ENCODE data around the gene PCDHB8. TPM values are rescaled to one million over a fixed set of nuclear protein-coding genes. Genes with fewer than 3 reads are reported as not detected.
"Not testable (repeated sequence)": the region's sequence is repeated elsewhere in the genome, so short reads cannot be mapped to it uniquely, and the experiment has no call there.

The PCDHB8 gene
- 7.6 TPM for total RNA-seq (2021; ENCODE audit: unreplicated experiment)
- polyA plus RNA-seq (2012; ENCODE audit: insufficient read length): 9.0 TPM
- percentile 56 among the genes with signal in this experiment for Bru-seq, nascent RNA
- BruChase-seq, experiment 1, labeled RNA remaining after a 2-hour chase: percentile 67 among the genes with signal in this experiment
- percentile 83 among the genes with signal in this experiment for BruChase-seq, experiment 2, labeled RNA remaining after a 6-hour chase
- long read RNA-seq, partial matches to known transcripts: 0 of 2 reads
- long read RNA-seq, other reads (novel, unspliced or antisense): 0 of 2 reads

DNA sequence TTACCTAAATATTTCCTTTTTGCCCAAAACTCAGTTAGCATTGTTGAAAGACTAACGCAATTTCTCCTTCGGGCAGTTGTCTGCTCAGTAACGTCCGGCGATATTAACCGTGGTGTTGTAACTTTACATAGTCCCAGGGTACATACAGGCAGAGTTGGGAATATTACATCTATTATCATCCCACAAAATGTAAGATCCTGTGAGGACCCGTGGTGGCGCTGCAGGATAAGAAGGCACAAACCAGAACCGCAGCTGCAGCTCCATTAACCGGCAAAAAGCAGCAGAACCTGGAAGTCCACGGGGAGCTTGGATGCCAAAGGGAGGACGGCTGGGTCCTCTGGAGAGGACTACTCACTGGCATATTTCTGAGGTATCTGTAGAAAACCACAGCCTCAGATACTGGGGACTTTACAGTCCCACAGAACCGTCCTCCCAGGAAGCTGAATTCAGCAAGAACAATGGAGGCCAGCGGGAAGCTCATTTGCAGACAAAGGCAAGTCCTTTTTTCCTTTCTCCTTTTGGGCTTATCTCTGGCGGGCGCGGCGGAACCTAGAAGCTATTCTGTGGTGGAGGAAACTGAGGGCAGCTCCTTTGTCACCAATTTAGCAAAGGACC lies at the start of gene PCDHB8:
Gene PCDHB8 (plus strand): TSS at position 214 of the 615 bp plus-strand sequence. CDS start 245 bp downstream, at position 459.
- in situ Hi-C loops (cut with HindIII; ENCODE audit: low pct_unique_long_range_greater_than_20kb, low sequenced_read_pairs): loop anchor here (25.0 kb wide), 2 partner anchors 90 to 160 kb away; partner anchors contain the start of genes PCDHB2, PCDHGA1, PCDHGA2 and PCDHGA3
- H3K9me3 ChIP-seq (ENCODE audit: control insufficient read depth, insufficient read depth, low read depth, low read length); H3K4me1 ChIP-seq (ENCODE audit: control insufficient read depth, insufficient read depth, low read length); POLR2A ChIA-PET; BruUV-seq (replicated peaks); H3K27ac ChIP-seq (ENCODE audit: low read length); H3K36me3 ChIP-seq (ENCODE audit: control insufficient read depth, insufficient read depth, low read length); DNase-seq (ENCODE audit: low read depth, low spot score): not testable (repeated sequence)
- peak within 1 kb of the TSS; percentile 23 to 40 for H3K4me3 ChIP-seq (ENCODE audit: low read depth in 2 of 2, low read length in 2 of 2)
- CTCF ChIA-PET: interaction anchor here (0.6 to 1.6 kb wide), 6 partner anchors 10 to 383 kb away, joined by 3 to 9 read pairs (median 8); partner anchors contain the start of genes PCDHB11 and PCDHB9
- H3K27me3 ChIP-seq (ENCODE audit: control insufficient read depth, insufficient read depth, low read length): peaks cover 24% of the 10 kb centered on the region
- intact Hi-C loops (cut with micrococcal nuclease; ENCODE audit: unreplicated experiment): loop anchor here (5.0 kb wide), 1 partner anchor 85 kb away; the partner anchor contains the start of gene PCDHB2
- peak; percentile 99 for ATAC-seq
- TF ChIP-seq, protein P1, sequence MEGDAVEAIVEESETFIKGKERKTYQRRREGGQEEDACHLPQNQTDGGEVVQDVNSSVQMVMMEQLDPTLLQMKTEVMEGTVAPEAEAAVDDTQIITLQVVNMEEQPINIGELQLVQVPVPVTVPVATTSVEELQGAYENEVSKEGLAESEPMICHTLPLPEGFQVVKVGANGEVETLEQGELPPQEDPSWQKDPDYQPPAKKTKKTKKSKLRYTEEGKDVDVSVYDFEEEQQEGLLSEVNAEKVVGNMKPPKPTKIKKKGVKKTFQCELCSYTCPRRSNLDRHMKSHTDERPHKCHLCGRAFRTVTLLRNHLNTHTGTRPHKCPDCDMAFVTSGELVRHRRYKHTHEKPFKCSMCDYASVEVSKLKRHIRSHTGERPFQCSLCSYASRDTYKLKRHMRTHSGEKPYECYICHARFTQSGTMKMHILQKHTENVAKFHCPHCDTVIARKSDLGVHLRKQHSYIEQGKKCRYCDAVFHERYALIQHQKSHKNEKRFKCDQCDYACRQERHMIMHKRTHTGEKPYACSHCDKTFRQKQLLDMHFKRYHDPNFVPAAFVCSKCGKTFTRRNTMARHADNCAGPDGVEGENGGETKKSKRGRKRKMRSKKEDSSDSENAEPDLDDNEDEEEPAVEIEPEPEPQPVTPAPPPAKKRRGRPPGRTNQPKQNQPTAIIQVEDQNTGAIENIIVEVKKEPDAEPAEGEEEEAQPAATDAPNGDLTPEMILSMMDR (IDR thresholded peaks at IDR 0.05): peak; percentile 94

DNA sequence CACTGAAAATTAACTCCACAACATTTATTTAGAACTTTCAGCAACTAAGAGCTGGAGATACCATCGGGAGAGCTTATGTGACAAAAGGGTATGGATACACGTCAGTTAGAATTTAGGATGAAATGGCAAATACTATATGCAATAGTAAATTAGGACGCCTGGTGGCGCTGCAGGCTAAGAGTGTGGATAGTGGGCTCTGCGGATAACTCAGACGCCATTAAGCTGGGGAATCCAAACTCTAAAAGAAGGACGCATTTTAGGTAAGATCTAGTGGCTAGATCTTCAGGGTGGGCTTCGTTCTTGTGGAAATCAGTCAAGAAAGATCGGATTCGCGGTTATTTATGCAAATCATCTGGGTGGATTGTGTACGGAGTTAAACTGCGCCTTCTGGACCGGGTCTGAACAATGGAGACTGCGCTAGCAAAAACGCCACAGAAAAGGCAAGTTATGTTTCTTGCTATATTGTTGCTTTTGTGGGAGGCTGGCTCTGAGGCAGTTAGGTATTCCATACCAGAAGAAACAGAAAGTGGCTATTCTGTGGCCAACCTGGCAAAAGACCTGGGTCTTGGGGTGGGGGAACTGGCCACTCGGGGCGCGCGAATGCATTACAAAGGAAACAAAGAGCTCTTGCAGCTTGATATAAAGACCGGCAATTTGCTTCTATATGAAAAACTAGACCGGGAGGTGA lies 42.4 kb upstream of the PCDHB8 start, which contains the start of gene PCDHB5:
Gene PCDHB5 (plus strand): TSS at position 177 of the 688 bp plus-strand sequence. CDS start 229 bp downstream, at position 406.
- POLR2A ChIA-PET: no interaction called here
- CTCF ChIA-PET: no interaction called here
- no peak within 1 kb of the TSS for H3K4me3 ChIP-seq (ENCODE audit: low read depth in 2 of 2, low read length in 2 of 2)

More for the DNA sequence above, 42.4 kb upstream of the PCDHB8 start, which contains the start of gene PCDHB5:
- Histone ChIP-seq H3K36me3 (ENCODE audit: control insufficient read depth, insufficient read depth, low read length) (no peaks in the 10 kb centered on the region), H3K9me3 (ENCODE audit: control insufficient read depth, insufficient read depth, low read depth, low read length) (no peaks in the 10 kb centered on the region), H3K27ac (ENCODE audit: low read length) (no peak within 1 kb of the TSS), H3K27me3 (ENCODE audit: control insufficient read depth, insufficient read depth, low read length) (no peaks in the 10 kb centered on the region), H3K4me1 (ENCODE audit: control insufficient read depth, insufficient read depth, low read length) (no peaks in the 10 kb centered on the region)
- no peak for DNase-seq (ENCODE audit: low read depth, low spot score)
- no peak for ATAC-seq
- intact Hi-C loops (cut with micrococcal nuclease; ENCODE audit: unreplicated experiment): no loop called here
- in situ Hi-C loops (cut with HindIII; ENCODE audit: low pct_unique_long_range_greater_than_20kb, low sequenced_read_pairs): no loop called here
- BruUV-seq (replicated peaks): no TSS peak
- TF ChIP-seq, protein P2, sequence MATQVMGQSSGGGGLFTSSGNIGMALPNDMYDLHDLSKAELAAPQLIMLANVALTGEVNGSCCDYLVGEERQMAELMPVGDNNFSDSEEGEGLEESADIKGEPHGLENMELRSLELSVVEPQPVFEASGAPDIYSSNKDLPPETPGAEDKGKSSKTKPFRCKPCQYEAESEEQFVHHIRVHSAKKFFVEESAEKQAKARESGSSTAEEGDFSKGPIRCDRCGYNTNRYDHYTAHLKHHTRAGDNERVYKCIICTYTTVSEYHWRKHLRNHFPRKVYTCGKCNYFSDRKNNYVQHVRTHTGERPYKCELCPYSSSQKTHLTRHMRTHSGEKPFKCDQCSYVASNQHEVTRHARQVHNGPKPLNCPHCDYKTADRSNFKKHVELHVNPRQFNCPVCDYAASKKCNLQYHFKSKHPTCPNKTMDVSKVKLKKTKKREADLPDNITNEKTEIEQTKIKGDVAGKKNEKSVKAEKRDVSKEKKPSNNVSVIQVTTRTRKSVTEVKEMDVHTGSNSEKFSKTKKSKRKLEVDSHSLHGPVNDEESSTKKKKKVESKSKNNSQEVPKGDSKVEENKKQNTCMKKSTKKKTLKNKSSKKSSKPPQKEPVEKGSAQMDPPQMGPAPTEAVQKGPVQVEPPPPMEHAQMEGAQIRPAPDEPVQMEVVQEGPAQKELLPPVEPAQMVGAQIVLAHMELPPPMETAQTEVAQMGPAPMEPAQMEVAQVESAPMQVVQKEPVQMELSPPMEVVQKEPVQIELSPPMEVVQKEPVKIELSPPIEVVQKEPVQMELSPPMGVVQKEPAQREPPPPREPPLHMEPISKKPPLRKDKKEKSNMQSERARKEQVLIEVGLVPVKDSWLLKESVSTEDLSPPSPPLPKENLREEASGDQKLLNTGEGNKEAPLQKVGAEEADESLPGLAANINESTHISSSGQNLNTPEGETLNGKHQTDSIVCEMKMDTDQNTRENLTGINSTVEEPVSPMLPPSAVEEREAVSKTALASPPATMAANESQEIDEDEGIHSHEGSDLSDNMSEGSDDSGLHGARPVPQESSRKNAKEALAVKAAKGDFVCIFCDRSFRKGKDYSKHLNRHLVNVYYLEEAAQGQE (IDR thresholded peaks at IDR 0.05; ENCODE audit: insufficient read depth in 1 of 2, low read depth in 2 of 2, low read length in 1 of 2): no peak
- TF ChIP-seq, protein P1 (IDR thresholded peaks at IDR 0.05): peak; percentile 27
- TF ChIP-seq TCF7L2 (IDR thresholded peaks at IDR 0.05; ENCODE audit: low read depth, low read length) (no peak), POLR2AphosphoS5 (IDR thresholded peaks at IDR 0.05; ENCODE audit: low read depth, low read length) (no peak), SIN3A (IDR thresholded peaks at IDR 0.05; ENCODE audit: borderline replicate concordance, insufficient read depth, low read depth, low read length) (no peak)

All from Panc1 (cell line).